ENCODE results near the gene TIFAB. TPM values are rescaled to one million over a fixed set of nuclear protein-coding genes. Genes with fewer than 3 reads are reported as not detected.
"Not testable (repeated sequence)": the region's sequence is repeated elsewhere in the genome, so short reads cannot be mapped to it uniquely, and the experiment has no call there.

TIFAB gene
- not detected in 2 replicates for total RNA-seq (2014; rRNA removed; shearing (Covaris generic))

- Histone ChIP-seq H3K36me3 (no peaks in the 10 kb centered on the region), H3K27ac (no peak within 1 kb of the TSS), H3K9me3 (replicated peaks) (no peaks in the 10 kb centered on the region; the same call in 1 of the 2 replicates), H3K27me3 (peaks cover 10% of the 10 kb centered on the region; the same call in 1 of the 2 replicates), H3K4me1 (no peaks in the 10 kb centered on the region), H3K4me3 (no peak within 1 kb of the TSS)
- DNase-seq = no peak
Observed at GRCh38 chr5:135452321-135453030, at the start of gene TIFAB. Gene TIFAB (minus strand): TSS chr5:135452351. CDS start chr5:135449939, 2,412 bp downstream.

GRCh38 chr5:135498637-135498995, 46.5 kb upstream of the TIFAB start:
- no peak for DNase-seq
- no peaks in the 10 kb centered on the region for H3K9me3 ChIP-seq (replicated peaks)
- peaks cover 3% of the 10 kb centered on the region; the same call in 1 of the 2 replicates for H3K27me3 ChIP-seq
- H3K4me1 ChIP-seq = no peaks in the 10 kb centered on the region
- no peak overlapping the region for H3K27ac ChIP-seq
- H3K4me3 ChIP-seq = no peak overlapping the region
- H3K36me3 ChIP-seq = no peaks in the 10 kb centered on the region

- DNase-seq = no peak
- H3K27ac ChIP-seq = no peak overlapping the region
- H3K4me1 ChIP-seq = no peaks in the 10 kb centered on the region
- no peaks in the 10 kb centered on the region for H3K9me3 ChIP-seq (replicated peaks)
- H3K27me3 ChIP-seq = peaks cover 2% of the 10 kb centered on the region; the same call in 1 of the 2 replicates
- H3K4me3 ChIP-seq = no peak overlapping the region
- H3K36me3 ChIP-seq = no peaks in the 10 kb centered on the region
Observed at GRCh38 chr5:135497971-135498636, 46.0 kb upstream of the TIFAB start.

- not testable (repeated sequence) for H3K36me3 ChIP-seq; H3K27ac ChIP-seq; H3K4me1 ChIP-seq; DNase-seq; H3K9me3 ChIP-seq (replicated peaks); H3K27me3 ChIP-seq; H3K4me3 ChIP-seq
Observed at GRCh38 chr5:135495531-135495930, 43.4 kb upstream of the TIFAB start.

GRCh38 chr5:135494196-135494595, 42.0 kb upstream of the TIFAB start:
- Histone ChIP-seq H3K4me3 (no peak overlapping the region), H3K4me1 (no peaks in the 10 kb centered on the region), H3K27ac (no peak overlapping the region), H3K27me3 (no peaks in the 10 kb centered on the region; the same call in 1 of the 2 replicates), H3K36me3 (no peaks in the 10 kb centered on the region), H3K9me3 (replicated peaks) (no peaks in the 10 kb centered on the region)
- DNase-seq = no peak

GRCh38 chr5:135493406-135494180, 41.4 kb upstream of the TIFAB start:
- H3K27ac ChIP-seq = no peak overlapping the region
- DNase-seq = no peak
- H3K4me1 ChIP-seq = no peaks in the 10 kb centered on the region
- H3K9me3 ChIP-seq (replicated peaks) = no peaks in the 10 kb centered on the region
- no peak overlapping the region for H3K4me3 ChIP-seq
- H3K36me3 ChIP-seq = no peaks in the 10 kb centered on the region
- H3K27me3 ChIP-seq = peaks cover 1% of the 10 kb centered on the region; the same call in 1 of the 2 replicates

- Histone ChIP-seq H3K4me1 (no peaks in the 10 kb centered on the region), H3K9me3 (replicated peaks) (no peaks in the 10 kb centered on the region), H3K4me3 (no peak overlapping the region), H3K36me3 (no peaks in the 10 kb centered on the region), H3K27me3 (peaks cover 3% of the 10 kb centered on the region; the same call in 1 of the 2 replicates), H3K27ac (no peak overlapping the region)
- DNase-seq = no peak
Observed at GRCh38 chr5:135492319-135492626, 40.1 kb upstream of the TIFAB start.

- no peaks in the 10 kb centered on the region for H3K9me3 ChIP-seq (replicated peaks)
- no peaks in the 10 kb centered on the region for H3K36me3 ChIP-seq
- peaks cover 6% of the 10 kb centered on the region; the same call in 1 of the 2 replicates for H3K27me3 ChIP-seq
- H3K4me1 ChIP-seq = no peaks in the 10 kb centered on the region
- H3K27ac ChIP-seq = no peak overlapping the region
- DNase-seq = no peak
- no peak overlapping the region for H3K4me3 ChIP-seq
Observed at GRCh38 chr5:135491552-135492318, 39.6 kb upstream of the TIFAB start.

GRCh38 chr5:135491038-135491551, 38.9 kb upstream of the TIFAB start:
- Histone ChIP-seq H3K27me3 (peaks cover 9% of the 10 kb centered on the region; the same call in 1 of the 2 replicates), H3K27ac (no peak overlapping the region), H3K4me1 (no peaks in the 10 kb centered on the region), H3K4me3 (no peak overlapping the region), H3K9me3 (replicated peaks) (no peaks in the 10 kb centered on the region), H3K36me3 (no peaks in the 10 kb centered on the region)
- DNase-seq = no peak

GRCh38 chr5:135490245-135491037, 38.3 kb upstream of the TIFAB start:
- H3K4me3 ChIP-seq = no peak overlapping the region
- H3K27me3 ChIP-seq = peaks cover 9% of the 10 kb centered on the region; the same call in 1 of the 2 replicates
- no peak overlapping the region for H3K27ac ChIP-seq
- no peak for DNase-seq
- H3K9me3 ChIP-seq (replicated peaks) = no peaks in the 10 kb centered on the region
- no peaks in the 10 kb centered on the region for H3K4me1 ChIP-seq
- H3K36me3 ChIP-seq = no peaks in the 10 kb centered on the region

- Histone ChIP-seq H3K9me3 (replicated peaks) (no peaks in the 10 kb centered on the region), H3K36me3 (no peaks in the 10 kb centered on the region), H3K4me3 (no peak overlapping the region), H3K4me1 (no peaks in the 10 kb centered on the region), H3K27me3 (peaks cover 9% of the 10 kb centered on the region; the same call in 1 of the 2 replicates), H3K27ac (no peak overlapping the region)
- no peak for DNase-seq
Observed at GRCh38 chr5:135489466-135490244, 37.5 kb upstream of the TIFAB start.

- Histone ChIP-seq H3K27me3 (peaks cover 9% of the 10 kb centered on the region; the same call in 1 of the 2 replicates), H3K9me3 (replicated peaks) (no peaks in the 10 kb centered on the region), H3K4me1 (no peaks in the 10 kb centered on the region), H3K36me3 (no peaks in the 10 kb centered on the region), H3K4me3 (peak overlapping the region; percentile 47), H3K27ac (no peak overlapping the region)
- DNase-seq = peak; percentile 47 to 52
Observed at GRCh38 chr5:135488727-135489465, 36.7 kb upstream of the TIFAB start.

Data from SJCRH30 (cell line).